Suprapubic skin (tissue), 4 donors: ENCODE data around the gene CAPN3. TPM values are rescaled to one million over a fixed set of nuclear protein-coding genes. Genes with fewer than 3 reads are reported as not detected.

Experiments
- DNase-seq, 2 donors: peaks; one replicate each; pipeline ENCODE4 v3.0.0-alpha.2; 2019; ENCODE audit warnings: low spot score in 2 of 2
- H3K27ac ChIP-seq: fragments of 200-600 bp; sonication (generic); one replicate; pipeline ENCODE4 v1.5.1; 2019
- H3K27me3 ChIP-seq: fragments of 200-600 bp; sonication (generic); one replicate; pipeline ENCODE4 v1.5.1; 2019
- H3K36me3 ChIP-seq: fragments of 200-600 bp; sonication (generic); one replicate; pipeline ENCODE4 v1.5.1; 2019
- H3K4me1 ChIP-seq: fragments of 200-600 bp; sonication (generic); one replicate; pipeline ENCODE4 v1.5.1; 2019
- H3K4me3 ChIP-seq: fragments of 200-600 bp; sonication (generic); one replicate; pipeline ENCODE4 v1.5.1; 2019; ENCODE audit warnings: mild to moderate bottlenecking
- H3K9me3 ChIP-seq: fragments of 200-600 bp; sonication (generic); one replicate; pipeline ENCODE4 v1.5.1; 2019
- EP300 ChIP-seq: sonication (generic); formaldehyde crosslinking; IDR thresholded peaks from one replicate; pipeline ENCODE4 v1.6.1; 2017; ENCODE audit warnings: antibody characterized with exemption
- POLR2A ChIP-seq, 2 donors: fragments of 450-650 bp; IDR thresholded peaks; one replicate each; pipeline ENCODE4 v1.6.1; 2017; ENCODE audit warnings: antibody characterized with exemption in 2 of 2, mild to moderate bottlenecking in 2 of 2, moderate library complexity in 2 of 2
- POLR2AphosphoS5 ChIP-seq, 3 donors: sonication (generic); formaldehyde crosslinking; IDR thresholded peaks; one replicate each; pipeline ENCODE4 v1.6.1; 2017; ENCODE audit warnings: antibody characterized with exemption in 3 of 3
- WGBS: methylation state at CpG from one replicate; pipeline ENCODE4 v1.1.5; 2018; 5-methylcytosine and 5-hydroxymethylcytosine counted together
- total RNA-seq, 4 donors: library from RNA; depleted of rRNA; stranded (reverse); fragments of >200 nt; gene quantifications; one replicate each; pipeline ENCODE4 v1.1.0, GENCODE V29; 2016
- TF ChIP-seq, protein P1 (sequence below), 2 donors: fragments of 200-600 bp in 1 of 2; fragments of 450-650 bp in 1 of 2; sonication (generic) in 1 of 2; IDR thresholded peaks; one replicate each; pipeline ENCODE4 v1.5.1; 2016 to 2019; ENCODE audit warnings: antibody characterized with exemption in 2 of 2, mild to moderate bottlenecking in 1 of 2, moderate library complexity in 1 of 2

Gene CAPN3
- total RNA-seq, 4 donors from 2014 or later, result 28.9 to 117 (median 50.1) TPM

DNA sequence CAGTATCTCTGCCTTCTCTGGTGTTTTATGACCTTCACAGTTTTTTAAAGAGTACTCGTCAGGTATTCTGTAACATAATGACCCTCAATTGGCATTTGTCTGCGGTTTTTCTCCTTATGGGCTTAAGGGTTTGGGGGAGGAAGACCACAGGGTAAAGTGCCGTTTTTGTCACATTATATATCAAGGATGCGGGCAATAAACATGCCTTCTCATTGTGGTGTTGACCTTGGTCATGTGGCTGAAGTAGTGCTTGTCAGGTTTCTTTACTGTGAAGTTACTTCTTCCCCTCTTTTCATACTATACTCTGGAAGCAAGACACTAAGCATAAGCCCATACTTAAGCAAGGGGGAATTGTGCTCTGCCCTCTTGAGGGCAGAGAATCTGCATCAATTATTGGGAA is 16.6 kb downstream of the CAPN3 start:
- no peaks in the 10 kb centered on the region for H3K36me3 ChIP-seq
- no peak overlapping the region for H3K27ac ChIP-seq
- WGBS, result 63% methylated on average over 4 of the region's 4 CpGs
- no peak for TF ChIP-seq POLR2AphosphoS5 (IDR thresholded peaks at IDR 0.05)
- TF ChIP-seq, protein P1, sequence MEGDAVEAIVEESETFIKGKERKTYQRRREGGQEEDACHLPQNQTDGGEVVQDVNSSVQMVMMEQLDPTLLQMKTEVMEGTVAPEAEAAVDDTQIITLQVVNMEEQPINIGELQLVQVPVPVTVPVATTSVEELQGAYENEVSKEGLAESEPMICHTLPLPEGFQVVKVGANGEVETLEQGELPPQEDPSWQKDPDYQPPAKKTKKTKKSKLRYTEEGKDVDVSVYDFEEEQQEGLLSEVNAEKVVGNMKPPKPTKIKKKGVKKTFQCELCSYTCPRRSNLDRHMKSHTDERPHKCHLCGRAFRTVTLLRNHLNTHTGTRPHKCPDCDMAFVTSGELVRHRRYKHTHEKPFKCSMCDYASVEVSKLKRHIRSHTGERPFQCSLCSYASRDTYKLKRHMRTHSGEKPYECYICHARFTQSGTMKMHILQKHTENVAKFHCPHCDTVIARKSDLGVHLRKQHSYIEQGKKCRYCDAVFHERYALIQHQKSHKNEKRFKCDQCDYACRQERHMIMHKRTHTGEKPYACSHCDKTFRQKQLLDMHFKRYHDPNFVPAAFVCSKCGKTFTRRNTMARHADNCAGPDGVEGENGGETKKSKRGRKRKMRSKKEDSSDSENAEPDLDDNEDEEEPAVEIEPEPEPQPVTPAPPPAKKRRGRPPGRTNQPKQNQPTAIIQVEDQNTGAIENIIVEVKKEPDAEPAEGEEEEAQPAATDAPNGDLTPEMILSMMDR (IDR thresholded peaks at IDR 0.05), result no peak
- TF ChIP-seq EP300, result no peak
- TF ChIP-seq POLR2A (IDR thresholded peaks at IDR 0.05), result no peak
- no peaks in the 10 kb centered on the region for H3K27me3 ChIP-seq
- H3K4me1 ChIP-seq, result no peaks in the 10 kb centered on the region
- no peaks in the 10 kb centered on the region for H3K9me3 ChIP-seq
- no peak overlapping the region for H3K4me3 ChIP-seq
- DNase-seq, result no peak

DNA sequence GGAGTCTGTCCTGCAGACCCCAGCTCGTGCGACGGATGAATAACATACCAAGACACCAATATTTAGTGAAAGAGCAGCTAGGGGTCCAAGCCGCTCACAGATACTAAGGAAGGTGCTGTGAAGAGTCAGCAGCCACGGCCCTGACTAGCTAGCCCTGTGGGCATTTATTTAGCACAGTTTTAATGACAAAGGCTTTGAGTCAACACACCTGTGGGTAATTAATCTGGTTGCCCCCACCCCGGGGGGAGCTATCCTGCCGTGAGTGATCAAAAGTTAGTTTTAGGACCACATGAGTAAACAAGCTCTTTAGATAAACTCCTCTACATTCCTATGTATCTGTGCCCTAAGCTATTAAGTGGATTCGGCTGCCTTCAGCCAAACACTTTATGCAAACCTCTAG is 18.7 kb downstream of the CAPN3 start:
- no peak for TF ChIP-seq EP300
- TF ChIP-seq POLR2A (IDR thresholded peaks at IDR 0.05), result no peak
- TF ChIP-seq, protein P1 (IDR thresholded peaks at IDR 0.05), result no peak
- no peak for TF ChIP-seq POLR2AphosphoS5 (IDR thresholded peaks at IDR 0.05)
- no peak overlapping the region for H3K4me3 ChIP-seq
- H3K36me3 ChIP-seq, result no peaks in the 10 kb centered on the region
- no peak overlapping the region for H3K27ac ChIP-seq
- no peaks in the 10 kb centered on the region for H3K9me3 ChIP-seq
- DNase-seq, result no peak
- 87% methylated on average over 8 of the region's 8 CpGs for WGBS
- no peaks in the 10 kb centered on the region for H3K27me3 ChIP-seq
- H3K4me1 ChIP-seq, result no peaks in the 10 kb centered on the region

DNA sequence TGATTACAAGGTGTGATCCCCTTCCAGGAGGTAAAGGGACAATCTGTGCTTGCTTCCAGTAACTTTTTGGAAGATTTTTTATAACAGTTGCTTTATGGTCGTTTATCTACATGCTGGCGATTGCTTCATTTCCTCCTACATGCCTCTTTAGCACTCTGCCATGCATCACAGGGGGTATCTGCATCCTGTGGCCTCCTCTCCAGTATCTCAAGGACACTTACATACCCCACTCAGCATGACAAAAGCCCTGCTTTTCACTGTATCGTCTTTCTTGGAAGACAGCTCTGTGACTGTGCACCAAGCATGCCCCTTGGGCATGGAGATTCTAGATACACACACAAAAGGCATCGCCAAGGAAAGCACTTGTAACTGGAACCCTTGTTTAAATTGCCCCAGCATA is 25.3 kb downstream of the CAPN3 start:
- H3K27ac ChIP-seq, result no peak overlapping the region
- peaks cover 3% of the 10 kb centered on the region for H3K36me3 ChIP-seq
- TF ChIP-seq POLR2AphosphoS5 (IDR thresholded peaks at IDR 0.05) (no peak), EP300 (no peak), POLR2A (IDR thresholded peaks at IDR 0.05) (no peak)
- TF ChIP-seq, protein P1 (IDR thresholded peaks at IDR 0.05), result no peak
- H3K9me3 ChIP-seq, result no peaks in the 10 kb centered on the region
- no peaks in the 10 kb centered on the region for H3K4me1 ChIP-seq
- H3K4me3 ChIP-seq, result no peak overlapping the region
- H3K27me3 ChIP-seq, result no peaks in the 10 kb centered on the region
- 73% methylated on average over 4 of the region's 4 CpGs for WGBS
- peak in 1 of 2 donors; percentile 1 for DNase-seq

DNA sequence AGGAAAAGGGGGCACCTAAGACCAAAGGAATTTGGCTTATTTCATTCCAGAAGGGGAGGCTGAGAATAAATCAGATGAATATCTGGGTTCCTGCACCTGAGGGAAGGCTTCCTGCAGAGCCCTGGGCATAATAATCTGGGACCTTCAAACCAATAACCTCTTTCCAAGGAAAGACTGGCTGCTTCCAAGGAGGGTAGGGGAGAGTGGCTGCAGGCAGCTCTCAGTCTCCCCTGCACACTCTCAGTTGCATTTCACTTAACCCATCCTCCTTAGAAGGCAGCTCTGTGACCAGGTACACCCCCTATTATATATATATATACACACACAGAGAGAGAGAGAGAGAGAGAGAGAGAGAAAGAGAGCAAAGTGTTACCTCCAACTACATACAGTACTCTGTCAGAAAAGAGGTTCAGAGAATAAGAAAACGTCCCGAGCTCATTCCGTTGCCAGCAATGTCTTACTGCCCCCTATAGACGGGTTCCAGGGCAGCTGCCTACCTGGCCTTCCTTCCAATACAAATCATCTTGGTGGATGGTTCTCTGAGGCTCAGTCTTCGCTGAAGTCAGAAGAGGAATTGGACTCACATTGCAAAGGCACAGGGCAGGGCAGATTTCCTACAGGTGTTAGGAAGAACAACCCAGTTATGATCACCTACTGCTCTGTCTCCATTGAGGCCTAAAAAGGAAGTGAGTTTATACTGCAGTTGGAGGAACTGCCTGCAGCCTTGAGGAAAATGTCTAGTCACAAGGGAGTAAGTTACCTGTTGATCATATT is 26.1 kb downstream of the CAPN3 start:
- Histone ChIP-seq H3K9me3 (no peaks in the 10 kb centered on the region), H3K36me3 (peaks cover 3% of the 10 kb centered on the region), H3K27ac (no peak overlapping the region), H3K27me3 (no peaks in the 10 kb centered on the region), H3K4me3 (no peak overlapping the region), H3K4me1 (no peaks in the 10 kb centered on the region)
- DNase-seq, result peak in 1 of 2 donors; percentile 25
- no peak for TF ChIP-seq EP300
- TF ChIP-seq, protein P1 (IDR thresholded peaks at IDR 0.05), result peak in 1 of 2 donors; percentile 25
- 69% methylated on average over 5 of the region's 5 CpGs for WGBS

GRCh38 chr15:42385980-42386700 is 26.8 kb downstream of the CAPN3 start:
- Histone ChIP-seq H3K27ac (no peak overlapping the region), H3K4me3 (no peak overlapping the region), H3K9me3 (no peaks in the 10 kb centered on the region), H3K36me3 (peaks cover 3% of the 10 kb centered on the region), H3K4me1 (no peaks in the 10 kb centered on the region), H3K27me3 (no peaks in the 10 kb centered on the region)
- peak in 1 of 2 donors; percentile 19 for DNase-seq
- TF ChIP-seq EP300, result no peak
- TF ChIP-seq, protein P1 (IDR thresholded peaks at IDR 0.05), result no peak
- no peak for TF ChIP-seq POLR2A (IDR thresholded peaks at IDR 0.05)
- no peak for TF ChIP-seq POLR2AphosphoS5 (IDR thresholded peaks at IDR 0.05)
- WGBS, result 86% methylated on average over 12 of the region's 12 CpGs
